ENCODE measurements around the gene SHOC1. TPM values are rescaled to one million over a fixed set of nuclear protein-coding genes. Genes with fewer than 3 reads are reported as not detected.

The SHOC1 gene
- total RNA-seq, 1 experiment from 2014 or later = 0.20 TPM

- H3K27me3 ChIP-seq (ENCODE audit: insufficient read depth, low read depth) = no peaks in the 10 kb centered on the region
- TF ChIP-seq CTCF (conservative IDR thresholded peaks at IDR 0.05) (no peak), EZH2 (IDR thresholded peaks at IDR 0.05; ENCODE audit: low read depth) (no peak)
- H3K79me2 ChIP-seq (ENCODE audit: low read depth) = no peaks in the 10 kb centered on the region
- H3K9me3 ChIP-seq (ENCODE audit: insufficient read depth, low read depth) = no peaks in the 10 kb centered on the region
- intact Hi-C loops (cut with micrococcal nuclease; ENCODE audit: unreplicated experiment) = loop anchor here (5.0 kb wide), 1 partner anchor 66 kb away; no protein-coding TSS in a partner anchor
- CTCF ChIA-PET = no interaction called here
- no peaks in the 10 kb centered on the region for H3K36me3 ChIP-seq (ENCODE audit: low read depth)
- no peaks in the 10 kb centered on the region for H4K20me1 ChIP-seq (ENCODE audit: insufficient read depth)
- no peak overlapping the region for H3K4me2 ChIP-seq
- DNase-seq = no peak
- no peak overlapping the region for H2AFZ ChIP-seq
- H3F3A ChIP-seq (ENCODE audit: insufficient read depth, low read depth) = 0 out of 2 replicates have a peak, but pooled peaks cover 5% of the 10 kb centered on the region
- POLR2A ChIA-PET (ENCODE audit: unreplicated experiment) = no interaction called here
- no peak overlapping the region for H3K27ac ChIP-seq
- BruUV-seq (replicated peaks) = no TSS peak
- peaks cover 5% of the 10 kb centered on the region for H3K4me1 ChIP-seq (replicated peaks; ENCODE audit: insufficient read depth)
- H3K9me2 ChIP-seq (ENCODE audit: insufficient read depth) = no peaks in the 10 kb centered on the region
- H3K4me3 ChIP-seq = no peak overlapping the region
These were observed 43.7 kb upstream of the SHOC1 start for GRCh38 chr9:111838439-111838838.

GRCh38 chr9:111836311-111836710 lies 41.6 kb upstream of the SHOC1 start:
- H3K4me2 ChIP-seq = no peak overlapping the region
- BruUV-seq (replicated peaks) = no TSS peak
- ChIA-PET POLR2A (ENCODE audit: unreplicated experiment) (no interaction called here), CTCF (no interaction called here)
- no peak overlapping the region for H3K27ac ChIP-seq
- H3K4me1 ChIP-seq (replicated peaks; ENCODE audit: insufficient read depth) = peaks cover 4% of the 10 kb centered on the region; the same call in 1 of the 2 replicates
- H2AFZ ChIP-seq = no peak overlapping the region
- no peak for DNase-seq
- no peaks in the 10 kb centered on the region for H3K79me2 ChIP-seq (ENCODE audit: low read depth)
- no peaks in the 10 kb centered on the region for H3K36me3 ChIP-seq (ENCODE audit: low read depth)
- intact Hi-C loops (cut with micrococcal nuclease; ENCODE audit: unreplicated experiment) = loop anchor here (5.0 kb wide), 1 partner anchor 64 kb away; no protein-coding TSS in a partner anchor
- 0 out of 2 replicates have a peak, but pooled peaks cover 5% of the 10 kb centered on the region for H3F3A ChIP-seq (ENCODE audit: insufficient read depth, low read depth)
- no peaks in the 10 kb centered on the region for H4K20me1 ChIP-seq (ENCODE audit: insufficient read depth)
- no peak overlapping the region for H3K4me3 ChIP-seq
- H3K9me3 ChIP-seq (ENCODE audit: insufficient read depth, low read depth) = no peaks in the 10 kb centered on the region
- no peaks in the 10 kb centered on the region for H3K27me3 ChIP-seq (ENCODE audit: insufficient read depth, low read depth)
- TF ChIP-seq EZH2 (IDR thresholded peaks at IDR 0.05; ENCODE audit: low read depth) (no peak), CTCF (conservative IDR thresholded peaks at IDR 0.05) (no peak)
- H3K9me2 ChIP-seq (ENCODE audit: insufficient read depth) = no peaks in the 10 kb centered on the region

- DNase-seq = peak in 1 of 2 experiments; percentile 62
- no peak overlapping the region for H3K4me2 ChIP-seq
- no peaks in the 10 kb centered on the region for H4K20me1 ChIP-seq (ENCODE audit: insufficient read depth)
- 0 out of 2 replicates have a peak overlapping the region, but pooled peaks have one; percentile 13 for H3K27ac ChIP-seq
- POLR2A ChIA-PET (ENCODE audit: unreplicated experiment) = no interaction called here
- H3K4me1 ChIP-seq (replicated peaks; ENCODE audit: insufficient read depth) = no peaks in the 10 kb centered on the region; the same call in 1 of the 2 replicates
- no TSS peak for BruUV-seq (replicated peaks)
- no peak overlapping the region for H2AFZ ChIP-seq
- H3K36me3 ChIP-seq (ENCODE audit: low read depth) = no peaks in the 10 kb centered on the region
- no peak overlapping the region for H3K4me3 ChIP-seq
- H3K27me3 ChIP-seq (ENCODE audit: insufficient read depth, low read depth) = no peaks in the 10 kb centered on the region
- TF ChIP-seq CTCF (conservative IDR thresholded peaks at IDR 0.05) = no peak
- no peak for TF ChIP-seq EZH2 (IDR thresholded peaks at IDR 0.05; ENCODE audit: low read depth)
- no peaks in the 10 kb centered on the region for H3K9me3 ChIP-seq (ENCODE audit: insufficient read depth, low read depth)
- H3F3A ChIP-seq (ENCODE audit: insufficient read depth, low read depth) = 0 out of 2 replicates have a peak, but pooled peaks cover 5% of the 10 kb centered on the region
- CTCF ChIA-PET = no interaction called here
- no peaks in the 10 kb centered on the region for H3K9me2 ChIP-seq (ENCODE audit: insufficient read depth)
- H3K79me2 ChIP-seq (ENCODE audit: low read depth) = no peaks in the 10 kb centered on the region
- intact Hi-C loops (cut with micrococcal nuclease; ENCODE audit: unreplicated experiment) = no loop called here
These were observed 39.2 kb upstream of the SHOC1 start for GRCh38 chr9:111833941-111834340.

Measured in PC-9 (cell line).